Measurements from ENCODE around the gene C1orf21. TPM values are rescaled to one million over a fixed set of nuclear protein-coding genes. Genes with fewer than 3 reads are reported as not detected.

C1orf21 gene
- total and polyA plus RNA-seq, 2 of the 4 experiments (the other 2 are of a cell fraction): 6.4 to 9.9 TPM

- CTCF ChIA-PET: interaction anchor here (0.6 kb wide), 1 partner anchor 71 kb away, joined by 3 read pairs; no protein-coding TSS in a partner anchor
- Histone ChIP-seq H2BK20ac (ENCODE audit: low read depth, low read length) (no peak overlapping the region), H4K5ac (ENCODE audit: low read depth, low read length) (no peak overlapping the region), H3K9ac (ENCODE audit: low read depth, low read length) (no peak overlapping the region), H2AFZ (replicated peaks; ENCODE audit: low read length, poor library complexity) (no peak overlapping the region), H3K4me2 (ENCODE audit: low read depth, low read length) (no peak overlapping the region), H3K4me1 (ENCODE audit: control insufficient read depth, insufficient read depth, low read length) (peaks cover 3% of the 10 kb centered on the region), H3K14ac (replicated peaks; ENCODE audit: low read depth, low read length) (no peak overlapping the region), H3K27me3 (ENCODE audit: control insufficient read depth, insufficient read depth, low read length) (no peaks in the 10 kb centered on the region), H2BK15ac (ENCODE audit: low read depth, low read length) (no peak overlapping the region), H3K36me3 (ENCODE audit: control insufficient read depth, insufficient read depth, low read length) (no peaks in the 10 kb centered on the region), H3K9me1 (ENCODE audit: insufficient read depth, low read length) (no peaks in the 10 kb centered on the region), H2BK120ac (ENCODE audit: low read depth, low read length) (no peak overlapping the region), H2AK5ac (ENCODE audit: low read depth, low read length) (no peak overlapping the region), H3K56ac (ENCODE audit: extremely low read depth, insufficient read depth, low read length) (no peak overlapping the region), H3K4ac (ENCODE audit: low read depth, low read length) (no peak overlapping the region), H4K8ac (ENCODE audit: low read depth in 2 of 2, low read length in 2 of 2) (no peak overlapping the region), H2AK9ac (replicated peaks; ENCODE audit: low read depth, low read length, poor library complexity) (no peak overlapping the region), H3K79me1 (ENCODE audit: low read depth in 1 of 2, low read length in 2 of 2) (peaks cover 0 to 6% of the 10 kb centered on the region in 2 experiments; a peak in 2 of 4 replicates), H3K9me3 (ENCODE audit: control insufficient read depth, insufficient read depth, low read length) (no peaks in the 10 kb centered on the region), H4K91ac (ENCODE audit: insufficient read depth, low read depth, low read length) (no peak overlapping the region), H4K20me1 (ENCODE audit: insufficient read depth, low read length) (no peaks in the 10 kb centered on the region), H3K18ac (ENCODE audit: low read depth, low read length) (no peak overlapping the region), H2BK5ac (ENCODE audit: low read depth, low read length, poor library complexity, severe bottlenecking) (no peak overlapping the region), H3K23ac (ENCODE audit: low read depth, low read length) (0 out of 2 replicates have a peak overlapping the region, but pooled peaks have one; percentile 27), H3K4me3 (ENCODE audit: insufficient read depth, low read depth, low read length) (no peak overlapping the region), H3K27ac (ENCODE audit: insufficient read depth, low read length) (no peak overlapping the region)
- no peak for TF ChIP-seq RCOR1 (IDR thresholded peaks at IDR 0.05; ENCODE audit: insufficient replicate concordance, low read length)
- TF ChIP-seq USF2 (IDR thresholded peaks at IDR 0.05; ENCODE audit: low read depth, low read length): no peak
- no peak for TF ChIP-seq RAD21 (IDR thresholded peaks at IDR 0.05; ENCODE audit: low read length)
- no peak for TF ChIP-seq CEBPB (IDR thresholded peaks at IDR 0.05; ENCODE audit: low read depth, low read length)
- TF ChIP-seq, protein P1, sequence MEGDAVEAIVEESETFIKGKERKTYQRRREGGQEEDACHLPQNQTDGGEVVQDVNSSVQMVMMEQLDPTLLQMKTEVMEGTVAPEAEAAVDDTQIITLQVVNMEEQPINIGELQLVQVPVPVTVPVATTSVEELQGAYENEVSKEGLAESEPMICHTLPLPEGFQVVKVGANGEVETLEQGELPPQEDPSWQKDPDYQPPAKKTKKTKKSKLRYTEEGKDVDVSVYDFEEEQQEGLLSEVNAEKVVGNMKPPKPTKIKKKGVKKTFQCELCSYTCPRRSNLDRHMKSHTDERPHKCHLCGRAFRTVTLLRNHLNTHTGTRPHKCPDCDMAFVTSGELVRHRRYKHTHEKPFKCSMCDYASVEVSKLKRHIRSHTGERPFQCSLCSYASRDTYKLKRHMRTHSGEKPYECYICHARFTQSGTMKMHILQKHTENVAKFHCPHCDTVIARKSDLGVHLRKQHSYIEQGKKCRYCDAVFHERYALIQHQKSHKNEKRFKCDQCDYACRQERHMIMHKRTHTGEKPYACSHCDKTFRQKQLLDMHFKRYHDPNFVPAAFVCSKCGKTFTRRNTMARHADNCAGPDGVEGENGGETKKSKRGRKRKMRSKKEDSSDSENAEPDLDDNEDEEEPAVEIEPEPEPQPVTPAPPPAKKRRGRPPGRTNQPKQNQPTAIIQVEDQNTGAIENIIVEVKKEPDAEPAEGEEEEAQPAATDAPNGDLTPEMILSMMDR (conservative IDR thresholded peaks at IDR 0.05; ENCODE audit: low read depth, low read length): no peak
- TF ChIP-seq CHD1 (IDR thresholded peaks at IDR 0.05; ENCODE audit: low read depth, low read length): no peak
- no peak for TF ChIP-seq MXI1 (IDR thresholded peaks at IDR 0.05; ENCODE audit: borderline replicate concordance, low read depth, low read length)
- no peak for TF ChIP-seq MAFK (IDR thresholded peaks at IDR 0.05; ENCODE audit: low read depth, low read length)
- no peak for TF ChIP-seq RFX5 (IDR thresholded peaks at IDR 0.05; ENCODE audit: low read depth, low read length)
- TF ChIP-seq, protein P2, sequence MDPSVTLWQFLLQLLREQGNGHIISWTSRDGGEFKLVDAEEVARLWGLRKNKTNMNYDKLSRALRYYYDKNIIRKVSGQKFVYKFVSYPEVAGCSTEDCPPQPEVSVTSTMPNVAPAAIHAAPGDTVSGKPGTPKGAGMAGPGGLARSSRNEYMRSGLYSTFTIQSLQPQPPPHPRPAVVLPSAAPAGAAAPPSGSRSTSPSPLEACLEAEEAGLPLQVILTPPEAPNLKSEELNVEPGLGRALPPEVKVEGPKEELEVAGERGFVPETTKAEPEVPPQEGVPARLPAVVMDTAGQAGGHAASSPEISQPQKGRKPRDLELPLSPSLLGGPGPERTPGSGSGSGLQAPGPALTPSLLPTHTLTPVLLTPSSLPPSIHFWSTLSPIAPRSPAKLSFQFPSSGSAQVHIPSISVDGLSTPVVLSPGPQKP (IDR thresholded peaks at IDR 0.05; ENCODE audit: borderline replicate concordance, low read depth, low read length): no peak
- TF ChIP-seq NFE2L2 (IDR thresholded peaks at IDR 0.05; ENCODE audit: low read depth, low read length): no peak
- dilution Hi-C loops (cut with HindIII; ENCODE audit: low sequenced_read_pairs, unreplicated experiment) (no loop called here), intact Hi-C loops (cut with micrococcal nuclease) (no loop called here), in situ Hi-C loops (cut with MboI; ENCODE audit: low sequenced_read_pairs) (no loop called here)
- ATAC-seq (ENCODE audit: low read depth): no peak
- no TSS peak for BruUV-seq (replicated peaks)
- WGBS, 2 experiments (ENCODE audit: extremely low coverage in 2 of 2, insufficient read length in 1 of 2): no CpG with 5 or more reads among the region's 16 CpGs
- DNase-seq: no peak
- POLR2A ChIA-PET (ENCODE audit: unreplicated experiment): no interaction called here
Observed at GRCh38 chr1:184504040-184504954, 117.5 kb downstream of the C1orf21 start.
